Transverse colon (tissue), 4 donors: ENCODE measurements around the gene MOB2. TPM values are rescaled to one million over a fixed set of nuclear protein-coding genes. Genes with fewer than 3 reads are reported as not detected.

Experiments used
- DNase-seq: peaks from one replicate; pipeline ENCODE4 v3.0.0-alpha.2; 2019
- H3K27ac ChIP-seq, 4 donors: fragments of 200-600 bp; sonication (generic); 2 replicates each; pipeline ENCODE4 v1.5.1; 2016 to 2018; ENCODE audit warnings: inconsistent platforms in 4 of 4
- H3K27me3 ChIP-seq: fragments of 200-600 bp; sonication (generic); 2 replicates; pipeline ENCODE4 v1.5.1; 2017; ENCODE audit warnings: inconsistent platforms
- H3K36me3 ChIP-seq, 4 donors: fragments of 200-600 bp; sonication (generic); 2 replicates each; pipeline ENCODE4 v1.5.1; 2017 to 2019; ENCODE audit warnings: inconsistent platforms in 4 of 4
- H3K4me1 ChIP-seq, 4 donors: fragments of 200-600 bp; sonication (generic); 2 replicates each; pipeline ENCODE4 v1.5.1; 2017 to 2020; ENCODE audit warnings: inconsistent platforms in 4 of 4
- H3K4me3 ChIP-seq, 4 donors: fragments of 200-600 bp; sonication (generic); 1 replicate in 1 of 4; 2 replicates in 3 of 4; pipeline versions ENCODE4 v1.5.1 to v1.6.1; 2017 to 2019; ENCODE audit warnings: inconsistent platforms in 4 of 4
- H3K9me3 ChIP-seq, 2 donors: fragments of 200-600 bp; sonication (generic); 2 replicates each; pipeline ENCODE4 v1.5.1; 2017 to 2019; ENCODE audit warnings: inconsistent platforms in 2 of 2
- EP300 ChIP-seq: sonication (generic); formaldehyde crosslinking; IDR thresholded peaks from one replicate; pipeline ENCODE4 v1.6.1; 2017; ENCODE audit warnings: antibody characterized with exemption, low read depth
- POLR2A ChIP-seq: fragments of 450-650 bp; IDR thresholded peaks from one replicate; pipeline ENCODE4 v1.6.1; 2016; ENCODE audit warnings: antibody characterized with exemption, mild to moderate bottlenecking, moderate library complexity
- POLR2AphosphoS5 ChIP-seq, 3 donors: sonication (generic); formaldehyde crosslinking; IDR thresholded peaks; one replicate each; pipeline ENCODE4 v1.6.1; 2016; ENCODE audit warnings: antibody characterized with exemption in 3 of 3
- WGBS, 2 donors: methylation state at CpG; one replicate each; pipeline ENCODE4 v1.1.5; 2018; ENCODE audit warnings: low coverage in 1 of 2; 5-methylcytosine and 5-hydroxymethylcytosine counted together
- in situ Hi-C, 4 donors: fragments of 200-750 bp; cut with MboI; loops; one replicate each; pipeline versions ENCODE4 v1.15.0 to v1.15.1; 2017; ENCODE audit warnings: low sequenced_read_pairs in 3 of 4, low pct_ligation_motif_present in 1 of 4, low pct_unique_long_range_greater_than_20kb in 1 of 4
- intact Hi-C: fragments of 100-400 bp; cut with DNase I; formaldehyde crosslinking; loops from one replicate; pipeline ENCODE4 v1.15.1; 2023; ENCODE audit warnings: low total_unique reads
- total RNA-seq, 4 donors: library from RNA; depleted of rRNA; stranded (reverse); fragments of >200 nt; gene quantifications; one replicate each; pipeline ENCODE4 v1.1.0, GENCODE V29; 2016
- TF ChIP-seq, protein P1 (sequence below), 5 experiments: fragments of 200-600 bp in 3 of 5; fragments of 450-650 bp in 2 of 5; sonication (generic) in 3 of 5; IDR thresholded peaks; 1 replicate in 2 of 5; 2 replicates in 3 of 5; pipeline ENCODE4 v1.5.1; 2016 to 2017; ENCODE audit warnings: antibody characterized with exemption in 5 of 5, inconsistent platforms in 3 of 5, mild to moderate bottlenecking in 2 of 5, moderate library complexity in 1 of 5

Gene MOB2
- total RNA-seq, 4 donors from 2014 or later: 22.8 to 56.7 (median 42.4) TPM

DNA sequence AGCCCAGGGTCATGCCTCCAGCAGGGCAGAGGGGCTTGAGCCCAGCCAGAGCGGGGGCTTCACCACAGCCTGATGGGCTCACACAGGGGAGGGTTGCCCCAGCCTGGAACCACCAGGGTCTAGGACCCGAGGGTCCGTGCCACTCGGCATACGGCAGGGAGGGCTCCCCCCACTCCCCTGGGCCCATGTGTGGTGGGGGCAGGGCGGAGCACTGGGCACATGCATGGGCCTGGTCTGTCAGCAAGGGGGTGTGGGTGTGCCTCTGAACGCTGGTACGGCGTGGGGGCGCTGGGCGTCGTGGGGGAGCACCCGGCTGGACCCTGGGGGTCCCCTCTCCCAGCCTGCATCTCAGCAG lies 29.3 kb downstream of the MOB2 start:
- Histone ChIP-seq H3K4me3 (no peak overlapping the region), H3K27me3 (peaks cover 6% of the 10 kb centered on the region), H3K36me3 (no peaks in the 10 kb centered on the region), H3K9me3 (no peaks in the 10 kb centered on the region), H3K27ac (no peak overlapping the region), H3K4me1 (peaks cover 16 to 36% (median 24%) of the 10 kb centered on the region in 4 donors)
- no peak for TF ChIP-seq POLR2A
- TF ChIP-seq POLR2AphosphoS5 (IDR thresholded peaks at IDR 0.05): no peak
- TF ChIP-seq, protein P1, sequence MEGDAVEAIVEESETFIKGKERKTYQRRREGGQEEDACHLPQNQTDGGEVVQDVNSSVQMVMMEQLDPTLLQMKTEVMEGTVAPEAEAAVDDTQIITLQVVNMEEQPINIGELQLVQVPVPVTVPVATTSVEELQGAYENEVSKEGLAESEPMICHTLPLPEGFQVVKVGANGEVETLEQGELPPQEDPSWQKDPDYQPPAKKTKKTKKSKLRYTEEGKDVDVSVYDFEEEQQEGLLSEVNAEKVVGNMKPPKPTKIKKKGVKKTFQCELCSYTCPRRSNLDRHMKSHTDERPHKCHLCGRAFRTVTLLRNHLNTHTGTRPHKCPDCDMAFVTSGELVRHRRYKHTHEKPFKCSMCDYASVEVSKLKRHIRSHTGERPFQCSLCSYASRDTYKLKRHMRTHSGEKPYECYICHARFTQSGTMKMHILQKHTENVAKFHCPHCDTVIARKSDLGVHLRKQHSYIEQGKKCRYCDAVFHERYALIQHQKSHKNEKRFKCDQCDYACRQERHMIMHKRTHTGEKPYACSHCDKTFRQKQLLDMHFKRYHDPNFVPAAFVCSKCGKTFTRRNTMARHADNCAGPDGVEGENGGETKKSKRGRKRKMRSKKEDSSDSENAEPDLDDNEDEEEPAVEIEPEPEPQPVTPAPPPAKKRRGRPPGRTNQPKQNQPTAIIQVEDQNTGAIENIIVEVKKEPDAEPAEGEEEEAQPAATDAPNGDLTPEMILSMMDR (IDR thresholded peaks at IDR 0.05): no peak
- TF ChIP-seq EP300: no peak
- 78% methylated on average over 7 of the region's 13 CpGs; no CpG with 5 or more reads in 1 of the 2 donors for WGBS, 2 donors
- DNase-seq: no peak
- intact Hi-C loops: no loop called here
- in situ Hi-C loops: no loop called here

DNA sequence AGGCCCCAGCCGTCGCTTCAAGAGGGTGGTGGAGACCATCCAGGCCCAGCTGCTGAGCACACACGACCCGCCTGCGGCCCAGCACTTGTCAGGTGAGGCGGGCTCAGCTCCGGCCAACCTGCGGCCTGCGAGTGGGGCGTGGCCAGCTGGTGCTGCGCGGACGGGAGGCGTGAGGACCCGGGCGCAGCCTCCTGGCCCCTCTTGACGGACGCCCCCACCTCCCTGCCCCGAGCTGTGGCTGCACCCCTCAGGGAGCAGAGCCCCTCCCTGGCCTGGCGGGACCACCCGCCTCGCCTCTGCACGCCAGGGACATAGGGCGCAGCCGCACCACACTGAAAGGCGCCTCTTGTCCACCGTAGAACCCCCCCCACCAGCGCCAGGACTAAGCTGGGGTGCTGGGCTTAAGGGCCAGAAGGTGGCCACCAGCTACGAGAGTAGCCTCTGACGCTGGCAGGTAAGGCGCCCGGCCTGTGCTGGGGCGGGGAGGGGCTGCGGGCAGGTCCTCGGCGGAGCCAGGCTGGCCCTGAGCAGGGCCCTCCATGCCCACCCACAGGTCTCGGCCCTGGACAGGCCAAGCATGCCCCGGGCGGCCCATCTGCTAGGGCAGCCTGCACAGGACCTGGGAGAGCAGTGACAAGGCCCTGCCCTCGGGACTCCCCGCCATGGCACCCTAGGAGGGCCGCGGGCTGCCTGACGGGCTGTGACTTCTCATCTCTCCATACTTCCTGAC lies 29.8 kb downstream of the MOB2 start:
- intact Hi-C loops (no loop called here), in situ Hi-C loops (no loop called here)
- H3K36me3 ChIP-seq: no peaks in the 10 kb centered on the region
- no peak overlapping the region for H3K4me3 ChIP-seq
- no peak for TF ChIP-seq POLR2AphosphoS5 (IDR thresholded peaks at IDR 0.05)
- TF ChIP-seq, protein P1 (IDR thresholded peaks at IDR 0.05): no peak
- TF ChIP-seq POLR2A: no peak
- H3K27ac ChIP-seq: no peak overlapping the region
- no peaks in the 10 kb centered on the region for H3K9me3 ChIP-seq
- DNase-seq: no peak
- H3K27me3 ChIP-seq: peaks cover 7% of the 10 kb centered on the region
- 85% methylated on average over 36 of the region's 44 CpGs; no CpG with 5 or more reads in 1 of the 2 donors for WGBS, 2 donors
- peaks cover 13 to 36% (median 22%) of the 10 kb centered on the region in 4 donors for H3K4me1 ChIP-seq

DNA sequence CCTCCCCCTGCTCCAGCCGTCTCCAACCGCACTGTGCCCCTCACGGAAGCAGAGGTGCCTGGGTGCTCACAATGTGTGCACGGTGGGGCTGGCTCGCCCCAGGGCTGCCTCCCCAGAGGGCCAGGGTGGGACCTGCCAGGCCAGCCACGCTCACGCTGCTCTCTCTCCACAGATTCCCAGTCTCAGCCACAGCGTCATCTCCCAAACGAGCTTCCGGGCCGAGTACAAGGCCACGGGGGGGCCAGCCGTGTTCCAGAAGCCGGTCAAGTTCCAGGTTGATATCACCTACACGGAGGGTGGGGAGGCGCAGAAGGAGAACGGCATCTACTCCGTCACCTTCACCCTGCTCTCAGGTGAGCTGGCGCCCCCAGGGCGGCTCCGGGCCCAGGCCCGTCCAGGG lies 30.4 kb downstream of the MOB2 start:
- in situ Hi-C loops (no loop called here), intact Hi-C loops (no loop called here)
- 54% methylated on average over 22 of the region's 22 CpGs; no CpG with 5 or more reads in 1 of the 2 donors for WGBS, 2 donors
- DNase-seq: no peak
- Histone ChIP-seq H3K36me3 (no peaks in the 10 kb centered on the region), H3K9me3 (no peaks in the 10 kb centered on the region), H3K4me3 (no peak overlapping the region), H3K27me3 (peaks cover 12% of the 10 kb centered on the region), H3K27ac (no peak overlapping the region), H3K4me1 (peaks cover 8 to 32% (median 18%) of the 10 kb centered on the region in 4 donors)
- TF ChIP-seq POLR2AphosphoS5 (IDR thresholded peaks at IDR 0.05): no peak
- TF ChIP-seq EP300: no peak
- no peak for TF ChIP-seq POLR2A
- TF ChIP-seq, protein P1 (IDR thresholded peaks at IDR 0.05): no peak

DNA sequence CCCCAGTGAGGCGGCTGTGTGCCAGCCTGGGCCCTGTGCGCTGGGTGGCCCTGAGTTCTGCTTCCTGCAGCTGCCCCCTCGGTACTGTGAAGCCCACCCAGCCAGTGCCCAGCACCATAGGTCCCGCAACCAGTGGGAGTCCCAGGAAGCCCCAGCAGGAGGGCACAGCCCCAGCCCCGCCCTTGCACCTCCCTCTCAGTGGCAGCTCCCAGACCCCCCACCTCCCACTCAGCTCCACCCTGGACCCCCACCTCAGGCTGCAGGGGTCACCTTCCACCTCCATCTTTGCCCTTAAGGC lies 30.9 kb downstream of the MOB2 start:
- H3K36me3 ChIP-seq: no peaks in the 10 kb centered on the region
- H3K4me3 ChIP-seq: no peak overlapping the region
- in situ Hi-C loops: no loop called here
- intact Hi-C loops: no loop called here
- no peaks in the 10 kb centered on the region for H3K9me3 ChIP-seq
- H3K27ac ChIP-seq: no peak overlapping the region
- H3K4me1 ChIP-seq: peaks cover 8 to 27% (median 18%) of the 10 kb centered on the region in 4 donors
- TF ChIP-seq POLR2A: no peak
- TF ChIP-seq EP300: no peak
- no peak for TF ChIP-seq POLR2AphosphoS5 (IDR thresholded peaks at IDR 0.05)
- TF ChIP-seq, protein P1 (IDR thresholded peaks at IDR 0.05): no peak
- H3K27me3 ChIP-seq: peaks cover 17% of the 10 kb centered on the region
- 72% methylated on average over 5 of the region's 5 CpGs; no CpG with 5 or more reads in 1 of the 2 donors for WGBS, 2 donors
- no peak for DNase-seq
